GM21390 (cell line): Measurements from ENCODE around the gene LIMCH1.
"Not testable (repeated sequence)": the region's sequence is repeated elsewhere in the genome, so short reads cannot be mapped to it uniquely, and the experiment has no call there.

Experiments used
- ATAC-seq: cut with Tn5 transposase; IDR thresholded peaks from one replicate; pipeline ENCODE4 v1.9.1; 2021; ENCODE audit not compliant: unreplicated experiment

Gene LIMCH1

DNA sequence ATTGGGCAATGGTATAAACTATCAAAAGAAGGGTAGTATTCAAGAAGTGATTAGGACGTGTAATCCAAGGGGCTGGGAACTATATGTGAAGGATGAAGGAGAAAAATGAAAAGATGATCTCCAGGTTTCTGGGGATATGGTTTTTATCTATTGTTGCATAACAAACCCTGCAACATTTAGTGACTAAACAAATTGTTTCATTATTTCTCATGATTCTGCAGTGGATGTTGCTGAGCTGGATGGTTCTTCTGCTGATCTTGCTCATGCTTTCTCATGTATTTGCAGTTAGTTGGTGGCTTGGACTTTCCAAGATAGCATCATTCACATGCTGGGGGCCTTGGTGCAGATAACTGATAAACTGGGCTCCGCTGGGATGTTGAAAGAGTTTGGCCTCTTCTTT, 181.5 kb downstream of the LIMCH1 start:
- no peak for ATAC-seq

- ATAC-seq = no peak
Observed at GRCh38 chr4:41722181-41722580, 184.2 kb downstream of the LIMCH1 start.

DNA sequence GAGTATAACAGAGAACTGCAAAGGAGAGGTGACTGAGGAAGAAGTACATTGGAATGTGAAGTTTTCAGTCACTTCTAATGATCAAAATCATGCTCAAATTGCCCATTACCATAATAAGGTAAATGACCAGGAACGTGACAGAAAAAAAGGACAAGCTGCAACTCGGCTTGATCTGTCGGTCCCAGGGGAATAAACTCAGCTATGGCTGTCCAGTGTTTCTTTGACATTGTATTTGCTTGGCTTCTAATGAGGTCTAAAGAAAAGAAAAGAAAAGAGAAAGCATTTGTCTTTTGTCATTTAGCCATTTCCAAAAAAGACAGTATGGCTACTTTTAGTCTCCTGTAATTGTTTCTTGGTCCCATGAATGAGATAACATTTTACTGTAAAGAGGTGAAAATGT, 185.3 kb downstream of the LIMCH1 start:
- no peak for ATAC-seq

GRCh38 chr4:41725254-41725653, 187.3 kb downstream of the LIMCH1 start:
- ATAC-seq = no peak

GRCh38 chr4:41727861-41728572, 190.1 kb downstream of the LIMCH1 start:
- no peak for ATAC-seq

DNA sequence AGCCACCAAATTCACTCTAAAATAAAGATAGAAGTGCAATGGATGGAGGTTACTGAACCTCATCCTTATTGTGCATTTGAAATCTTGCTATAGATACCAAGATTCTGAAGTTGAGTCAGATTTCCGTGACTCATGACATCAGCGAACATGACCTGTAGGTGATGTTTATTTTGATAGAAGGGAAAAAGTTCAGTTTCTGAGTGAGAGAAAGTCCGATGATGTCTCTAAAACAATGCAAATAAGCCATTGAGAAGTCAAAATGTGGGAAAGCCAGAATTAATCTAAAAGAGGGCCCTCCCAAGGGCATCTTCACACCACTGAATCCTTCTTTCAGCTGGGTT, 190.6 kb downstream of the LIMCH1 start:
- ATAC-seq = no peak

GRCh38 chr4:41731569-41732126, 193.7 kb downstream of the LIMCH1 start:
- no peak for ATAC-seq

GRCh38 chr4:41734371-41734770, 196.4 kb downstream of the LIMCH1 start:
- ATAC-seq = no peak

DNA sequence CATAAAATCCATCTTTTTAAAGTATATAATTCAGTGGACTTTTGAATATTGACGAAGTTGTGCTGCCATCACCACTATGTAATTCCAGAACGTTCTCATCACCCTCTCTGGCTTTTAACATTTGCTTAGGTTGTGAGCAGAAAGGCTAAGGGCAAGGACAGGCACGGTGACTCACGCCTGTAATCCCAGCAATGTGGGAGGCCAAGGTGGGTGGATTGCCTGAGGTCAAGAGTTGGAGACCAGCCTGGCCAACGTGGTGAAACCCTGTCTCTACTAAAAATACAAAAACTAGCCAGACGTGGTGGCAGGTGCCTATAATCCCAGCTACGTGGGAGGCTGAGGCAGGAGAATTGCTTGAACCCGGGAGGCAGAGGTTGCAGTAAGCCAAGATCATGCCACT, 199.5 kb downstream of the LIMCH1 start:
- not testable (repeated sequence) for ATAC-seq

DNA sequence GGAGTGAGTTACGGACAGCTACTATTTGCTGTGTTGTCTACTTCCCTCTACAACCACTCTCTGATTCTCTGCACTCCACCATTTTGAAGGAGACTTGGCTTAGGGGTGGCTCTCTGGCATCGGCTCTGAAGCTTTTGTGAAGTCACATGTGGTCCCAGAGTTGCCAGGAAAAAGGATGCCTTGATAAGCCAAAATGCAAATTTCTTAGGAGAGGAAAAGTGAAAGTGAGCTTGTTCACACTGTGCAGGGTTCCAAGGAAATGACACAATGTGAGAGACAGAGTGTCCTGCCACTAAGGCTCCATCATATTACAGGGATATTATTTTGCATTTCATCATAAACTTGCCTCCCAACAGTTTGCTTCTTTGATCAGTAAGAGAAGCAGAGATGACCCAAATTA, 203.4 kb downstream of the LIMCH1 start:
- no peak for ATAC-seq

DNA sequence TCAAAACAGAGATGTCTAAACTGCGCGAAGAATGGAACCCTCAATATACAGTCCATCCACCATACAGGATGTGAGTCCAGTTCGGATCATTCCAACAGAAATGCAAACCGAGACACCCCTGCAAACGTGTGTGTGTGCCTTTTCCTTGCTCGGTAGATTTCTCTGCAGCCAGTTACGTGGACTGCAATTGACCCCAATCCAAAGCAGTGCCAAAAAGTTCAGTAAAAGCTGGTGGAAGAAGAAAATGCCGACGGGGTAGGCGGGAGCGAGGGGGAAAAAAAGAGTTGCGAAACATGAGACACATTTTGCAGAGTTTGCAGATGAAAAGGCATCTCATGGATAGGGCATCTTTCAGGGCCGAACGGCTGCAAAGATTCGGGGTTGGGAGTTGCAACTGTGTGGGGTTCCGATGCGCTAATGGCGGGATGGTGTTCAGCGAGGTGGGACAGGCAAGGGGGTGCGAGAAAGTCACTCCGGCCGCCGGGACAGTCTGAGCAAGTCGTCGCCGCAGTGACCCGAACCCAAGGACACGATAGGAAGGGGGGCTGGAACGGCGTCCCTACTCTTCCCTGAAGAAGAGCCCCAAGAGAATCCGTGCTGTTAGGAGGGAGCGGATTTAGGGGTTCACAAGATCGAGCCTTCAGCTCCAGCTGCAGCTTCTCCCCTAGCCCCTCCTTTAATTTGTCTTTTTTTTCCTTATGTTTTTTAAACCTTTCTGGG, 206.8 kb downstream of the LIMCH1 start:
- no peak for ATAC-seq

GRCh38 chr4:41745292-41746024, 207.5 kb downstream of the LIMCH1 start:
- no peak for ATAC-seq

DNA sequence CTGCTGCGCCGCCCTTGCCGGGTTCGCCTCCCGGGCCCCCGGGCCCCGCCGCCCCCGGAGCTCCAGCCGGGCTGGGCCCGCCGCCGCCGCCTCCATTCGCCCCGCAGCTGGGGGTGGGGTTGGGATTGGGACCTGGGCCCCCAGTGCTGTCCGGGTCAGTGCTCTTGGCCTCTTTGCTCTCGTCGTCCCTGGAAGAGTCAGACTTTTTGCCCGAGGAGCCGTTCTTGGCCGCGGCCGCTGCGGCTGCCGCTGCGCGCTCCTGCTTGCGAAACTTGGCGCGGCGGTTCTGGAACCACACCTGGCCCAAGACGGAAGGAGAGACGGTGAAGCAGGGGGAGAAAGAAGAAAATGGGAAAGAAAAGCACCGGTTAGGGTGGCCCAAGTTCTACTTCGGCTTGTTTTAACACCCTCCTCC, 208.1 kb downstream of the LIMCH1 start:
- no peak for ATAC-seq

GRCh38 chr4:41746440-41747229, 208.7 kb downstream of the LIMCH1 start:
- ATAC-seq = no peak

DNA sequence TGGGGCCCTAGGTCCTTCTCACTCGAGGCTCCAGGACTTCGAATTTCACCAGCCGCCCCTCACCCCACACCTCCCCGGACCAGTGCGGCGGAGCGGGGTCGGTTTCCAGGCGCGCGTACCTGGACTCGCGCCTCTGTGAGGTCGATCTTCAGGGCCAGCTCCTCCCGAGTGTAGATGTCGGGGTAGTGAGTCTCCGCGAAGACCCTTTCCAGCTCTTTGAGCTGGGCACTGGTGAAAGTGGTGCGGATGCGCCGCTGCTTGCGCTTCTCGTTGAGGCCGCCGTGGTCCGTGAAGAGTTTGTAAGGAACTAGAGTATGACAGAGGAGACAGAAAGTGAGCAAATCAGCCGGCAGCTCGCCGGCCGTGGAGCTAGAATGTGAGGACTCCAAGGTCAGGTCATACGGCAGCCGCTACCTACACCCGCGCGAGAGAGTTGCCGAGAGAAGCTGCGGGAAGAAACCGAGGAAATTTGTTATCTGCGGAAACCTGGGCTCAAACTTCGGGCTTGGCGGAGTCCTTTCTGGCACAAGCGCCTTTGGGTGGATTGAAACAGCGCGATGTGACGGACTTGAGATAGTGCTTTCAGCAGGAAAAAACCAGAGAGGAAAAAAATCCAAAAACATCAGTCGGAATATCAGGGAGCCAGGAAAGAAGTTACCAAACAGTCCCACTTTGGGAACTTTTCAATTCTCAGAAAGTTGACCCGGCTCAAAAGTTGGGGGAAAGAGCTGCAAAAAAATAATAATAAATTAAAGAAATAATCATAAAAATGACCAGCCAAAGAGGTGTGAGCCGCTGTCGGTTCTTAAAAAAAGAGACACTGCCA, 209.5 kb downstream of the LIMCH1 start:
- ATAC-seq = no peak

GRCh38 chr4:41748074-41748570, 210.2 kb downstream of the LIMCH1 start:
- ATAC-seq = no peak

DNA sequence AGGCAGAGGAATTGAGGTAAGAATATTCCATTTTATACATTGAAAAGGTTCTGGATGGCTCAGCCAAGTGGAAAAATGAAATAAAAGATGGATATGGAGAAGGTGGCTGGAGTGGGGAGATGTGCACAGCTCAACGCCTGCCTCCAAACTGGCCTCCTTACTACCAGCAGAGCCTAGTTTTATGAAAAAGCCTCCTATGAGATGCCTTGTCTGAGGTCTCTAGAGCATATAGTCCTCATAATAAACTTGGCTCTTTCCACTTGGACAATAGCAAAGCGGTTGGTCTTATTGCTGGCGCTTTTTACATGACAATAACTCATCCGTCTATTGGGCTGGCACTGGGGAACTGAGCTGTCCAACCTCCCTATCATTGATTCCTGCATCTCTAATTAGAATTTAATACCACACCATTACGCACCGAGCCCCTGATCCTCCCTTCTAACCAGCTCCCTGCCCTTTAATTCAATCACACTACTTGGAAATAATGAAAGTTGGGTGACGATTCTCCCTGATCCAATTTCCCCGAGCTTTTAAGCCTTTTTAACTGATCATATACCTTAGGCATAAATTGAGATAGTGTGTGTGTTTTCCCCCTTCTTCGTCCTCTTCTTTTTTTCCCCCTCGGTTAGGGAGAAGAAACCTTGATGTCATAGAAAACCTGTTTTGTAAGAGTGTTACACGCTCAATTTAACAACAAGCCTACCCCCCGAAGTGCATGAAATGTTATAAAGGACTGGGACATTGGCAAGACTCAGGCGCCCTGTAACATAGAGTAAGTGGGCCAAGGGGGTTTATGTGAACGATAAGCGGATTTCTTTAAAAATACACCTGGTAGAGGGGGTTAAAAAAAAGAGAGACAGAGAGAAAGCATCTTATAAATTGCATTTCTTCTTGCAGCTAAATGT, 210.9 kb downstream of the LIMCH1 start, which contains the start of gene PHOX2B:
TSS of gene PHOX2B (minus strand) at position 155 of the 905 bp plus-strand sequence. CDS start at position 40, 115 bp downstream.
- no peak for ATAC-seq

GRCh38 chr4:41749631-41750039, 211.7 kb downstream of the LIMCH1 start:
- no peak for ATAC-seq
